ENCODE data around the gene TOM1L2. TPM values are rescaled to one million over a fixed set of nuclear protein-coding genes. Genes with fewer than 3 reads are reported as not detected.
A peak's percentile ranks its signal among the peaks of the same experiment; 100 is the strongest.

Gene TOM1L2
- total RNA-seq, 6 experiments from 2014 or later: 92.1 to 144 (median 101) TPM

DNA sequence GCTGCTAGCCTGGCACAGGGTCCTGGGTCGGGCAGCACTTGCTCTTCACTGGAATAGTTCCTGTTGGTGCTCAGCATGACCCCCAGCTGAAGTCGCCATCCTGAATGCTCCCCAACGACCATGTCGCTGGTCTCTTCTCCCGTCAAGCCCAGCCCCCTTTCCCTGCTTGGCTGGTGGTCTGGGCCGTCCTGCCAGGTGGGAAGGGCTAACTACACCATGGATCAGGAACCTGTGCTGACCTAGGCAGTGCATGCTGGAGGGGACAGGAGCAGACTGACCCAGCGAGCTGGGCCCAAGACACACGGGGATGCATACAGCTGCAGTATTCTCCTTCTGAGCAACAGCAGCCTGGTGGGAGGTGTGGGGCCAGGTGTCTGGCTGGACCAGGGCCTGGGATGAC, 126.2 kb downstream of the TOM1L2 start:
- H3K36me3 Mint-ChIP-seq (ENCODE audit: low read depth): peaks cover 7% of the 10 kb centered on the region; the same call in 1 of the 2 replicates
- H3K9me3 Mint-ChIP-seq: no peaks in the 10 kb centered on the region
- no peak overlapping the region for H3K27ac Mint-ChIP-seq

DNA sequence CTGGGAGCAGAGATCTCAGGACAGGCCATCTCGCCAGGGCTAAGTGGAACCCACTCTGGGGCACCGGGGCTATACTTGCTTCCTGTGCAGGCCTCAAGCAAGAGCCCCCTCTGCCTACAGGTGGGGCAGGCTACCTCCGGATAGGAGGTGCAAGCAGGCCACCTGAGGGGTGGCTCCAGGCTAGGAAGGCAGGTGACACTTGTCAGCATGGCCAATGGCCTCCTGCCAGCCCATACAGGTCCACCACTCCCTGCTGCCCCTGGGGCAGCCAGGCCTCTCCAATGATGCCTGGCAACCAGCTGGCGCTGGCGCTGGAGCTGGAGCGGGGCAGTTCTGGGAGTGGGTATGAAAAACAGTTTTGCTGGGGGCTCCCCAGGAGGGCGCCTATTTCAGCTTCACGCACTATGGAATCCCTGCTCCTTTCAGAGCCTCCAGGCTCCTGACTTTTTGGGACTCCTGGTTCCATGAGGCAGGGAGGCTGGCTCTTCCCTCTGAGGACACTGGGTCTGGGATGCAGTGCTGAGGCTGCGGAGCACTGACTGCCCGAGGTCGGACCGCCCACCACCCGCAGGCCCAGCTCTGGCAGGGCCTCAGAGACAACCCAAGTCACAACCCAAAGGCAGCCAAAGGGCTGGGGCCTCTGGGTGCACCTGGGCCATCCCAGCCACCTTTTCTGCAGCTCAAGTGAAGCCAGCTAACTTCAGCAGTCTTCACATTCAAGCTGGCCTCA, 127.0 kb downstream of the TOM1L2 start:
- peaks cover 22% of the 10 kb centered on the region for H3K27me3 Mint-ChIP-seq (ENCODE audit: insufficient read depth)
- TF ChIP-seq, protein P1, sequence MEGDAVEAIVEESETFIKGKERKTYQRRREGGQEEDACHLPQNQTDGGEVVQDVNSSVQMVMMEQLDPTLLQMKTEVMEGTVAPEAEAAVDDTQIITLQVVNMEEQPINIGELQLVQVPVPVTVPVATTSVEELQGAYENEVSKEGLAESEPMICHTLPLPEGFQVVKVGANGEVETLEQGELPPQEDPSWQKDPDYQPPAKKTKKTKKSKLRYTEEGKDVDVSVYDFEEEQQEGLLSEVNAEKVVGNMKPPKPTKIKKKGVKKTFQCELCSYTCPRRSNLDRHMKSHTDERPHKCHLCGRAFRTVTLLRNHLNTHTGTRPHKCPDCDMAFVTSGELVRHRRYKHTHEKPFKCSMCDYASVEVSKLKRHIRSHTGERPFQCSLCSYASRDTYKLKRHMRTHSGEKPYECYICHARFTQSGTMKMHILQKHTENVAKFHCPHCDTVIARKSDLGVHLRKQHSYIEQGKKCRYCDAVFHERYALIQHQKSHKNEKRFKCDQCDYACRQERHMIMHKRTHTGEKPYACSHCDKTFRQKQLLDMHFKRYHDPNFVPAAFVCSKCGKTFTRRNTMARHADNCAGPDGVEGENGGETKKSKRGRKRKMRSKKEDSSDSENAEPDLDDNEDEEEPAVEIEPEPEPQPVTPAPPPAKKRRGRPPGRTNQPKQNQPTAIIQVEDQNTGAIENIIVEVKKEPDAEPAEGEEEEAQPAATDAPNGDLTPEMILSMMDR (IDR thresholded peaks at IDR 0.05): no peak
- H3K4me3 Mint-ChIP-seq: no peak overlapping the region
- peaks cover 26% of the 10 kb centered on the region for H3K4me1 Mint-ChIP-seq (ENCODE audit: low read depth)
- H3K27ac Mint-ChIP-seq: no peak overlapping the region
- H3K9me3 Mint-ChIP-seq: no peaks in the 10 kb centered on the region
- no peak for DNase-seq
- 0 out of 2 replicates have a peak, but pooled peaks cover 1% of the 10 kb centered on the region for H3K36me3 Mint-ChIP-seq (ENCODE audit: low read depth)

More for the DNA sequence above, 126.2 kb downstream of the TOM1L2 start:
- peaks cover 24% of the 10 kb centered on the region for H3K27me3 Mint-ChIP-seq (ENCODE audit: insufficient read depth)
- TF ChIP-seq, protein P1 (IDR thresholded peaks at IDR 0.05): no peak
- peaks cover 26% of the 10 kb centered on the region for H3K4me1 Mint-ChIP-seq (ENCODE audit: low read depth)
- H3K4me3 Mint-ChIP-seq: no peak overlapping the region
- DNase-seq: no peak

DNA sequence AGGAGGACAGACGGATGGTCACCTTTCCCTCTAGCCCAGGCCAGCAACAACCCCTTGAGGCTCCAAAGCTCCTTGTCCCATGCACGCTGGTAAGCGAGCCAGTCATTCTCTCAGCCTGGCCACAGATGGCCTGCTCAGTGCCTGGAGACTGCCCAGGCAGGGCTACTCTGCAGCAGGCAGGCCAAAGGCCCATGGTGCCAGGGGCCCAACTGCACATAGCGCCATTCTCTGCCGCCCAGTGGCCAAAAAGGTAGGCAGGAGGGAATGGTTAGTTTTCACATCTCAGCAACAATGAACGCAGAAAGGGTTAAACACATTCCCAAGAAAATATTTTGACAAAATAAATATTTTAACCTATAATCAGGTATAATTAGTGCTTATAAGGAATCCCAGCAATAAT, 127.7 kb downstream of the TOM1L2 start:
- TF ChIP-seq, protein P1 (IDR thresholded peaks at IDR 0.05): peak; percentile 31; the same call in 1 of the 2 replicates
- Mint-ChIP-seq H3K27ac (no peak overlapping the region), H3K36me3 (ENCODE audit: low read depth) (no peaks in the 10 kb centered on the region), H3K9me3 (no peaks in the 10 kb centered on the region), H3K4me3 (no peak overlapping the region; the same call in 1 of the 2 replicates), H3K4me1 (ENCODE audit: low read depth) (peaks cover 21% of the 10 kb centered on the region), H3K27me3 (ENCODE audit: insufficient read depth) (peaks cover 21% of the 10 kb centered on the region; the same call in 1 of the 2 replicates)
- DNase-seq: no peak

DNA sequence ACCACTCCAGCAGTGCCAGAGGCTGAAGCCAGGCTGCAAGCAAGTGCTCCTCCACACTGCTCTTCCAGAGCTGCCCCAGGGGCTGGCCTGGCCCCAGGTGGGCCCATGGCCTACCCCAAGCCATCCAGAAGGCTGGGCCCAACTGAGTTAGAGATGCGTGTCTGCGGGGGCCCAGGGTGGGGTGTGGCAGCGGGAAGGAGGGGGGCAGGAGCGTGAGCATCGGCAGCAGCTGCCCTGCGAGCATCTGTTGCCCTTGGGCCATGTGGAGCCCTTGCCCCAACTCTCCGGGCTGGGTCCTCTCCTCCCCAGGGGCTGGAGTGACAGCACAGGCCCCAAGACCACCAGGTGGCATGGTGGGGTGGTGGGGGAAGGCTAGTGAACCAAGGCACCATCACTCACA, 128.1 kb downstream of the TOM1L2 start:
- H3K9me3 Mint-ChIP-seq: no peaks in the 10 kb centered on the region
- H3K27ac Mint-ChIP-seq: no peak overlapping the region
- no peak overlapping the region; the same call in 1 of the 2 replicates for H3K4me3 Mint-ChIP-seq
- TF ChIP-seq, protein P1 (IDR thresholded peaks at IDR 0.05): no peak
- H3K36me3 Mint-ChIP-seq (ENCODE audit: low read depth): no peaks in the 10 kb centered on the region
- DNase-seq: no peak
- H3K27me3 Mint-ChIP-seq (ENCODE audit: insufficient read depth): peaks cover 21% of the 10 kb centered on the region; the same call in 1 of the 2 replicates
- peaks cover 21% of the 10 kb centered on the region for H3K4me1 Mint-ChIP-seq (ENCODE audit: low read depth)

DNA sequence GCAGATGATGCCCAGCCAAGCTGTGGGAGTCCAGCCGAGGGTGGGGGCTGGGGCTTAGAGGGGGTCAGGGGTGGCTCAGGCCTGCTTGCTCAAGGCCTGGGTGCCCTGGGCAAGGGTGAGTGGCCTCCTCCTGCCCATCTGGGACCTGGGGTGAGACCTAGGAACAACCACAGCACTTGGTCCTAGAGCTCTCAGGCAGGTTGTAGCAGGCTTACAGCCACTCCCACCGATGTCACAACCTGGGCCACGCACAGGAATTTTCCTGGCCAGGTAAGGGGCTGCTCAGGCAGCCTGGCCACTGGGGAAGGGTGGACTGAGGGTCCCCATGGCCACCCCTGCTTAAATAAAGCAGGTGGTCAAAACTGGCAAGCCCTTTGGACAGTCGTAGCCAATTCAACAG, 129.1 kb downstream of the TOM1L2 start:
- no peak for DNase-seq
- TF ChIP-seq, protein P1 (IDR thresholded peaks at IDR 0.05): no peak
- H3K27me3 Mint-ChIP-seq (ENCODE audit: insufficient read depth): peaks cover 21% of the 10 kb centered on the region; the same call in 1 of the 2 replicates

More for the DNA sequence above, 129.1 kb downstream of the TOM1L2 start:
- Mint-ChIP-seq H3K9me3 (no peaks in the 10 kb centered on the region), H3K27ac (no peak overlapping the region), H3K4me3 (no peak overlapping the region), H3K4me1 (ENCODE audit: low read depth) (peaks cover 28% of the 10 kb centered on the region), H3K36me3 (ENCODE audit: low read depth) (no peaks in the 10 kb centered on the region)
